Natural killer cell (primary cell): ENCODE results near the gene CPT1A. TPM values are rescaled to one million over a fixed set of nuclear protein-coding genes. Genes with fewer than 3 reads are reported as not detected.

Experiments
- ATAC-seq, 3 donors: fragments of 150-1000 bp in 2 of 3; fragments of 200-7000 bp in 1 of 3; cut with Tn5 transposase; 1 replicate in 1 of 3; 2 replicates in 2 of 3; pipeline ENCODE4 v1.10.0; 2021; ENCODE audit warnings: mild to moderate bottlenecking in 2 of 3, moderate library complexity in 2 of 3
- DNase-seq, 2 donors: peaks; one replicate each; pipeline versions ENCODE4 v3.0.0 to v3.0.0-alpha.2; 2013 to 2021; ENCODE audit warnings: mixed read lengths in 1 of 2
- H3K27ac ChIP-seq: one replicate; pipeline ENCODE4 v1.5.1; 2013; ENCODE audit warnings: mild to moderate bottlenecking, low read length
- H3K27me3 ChIP-seq: one replicate; pipeline ENCODE4 v1.6.1; 2013; ENCODE audit warnings: low read length; ENCODE audit not compliant: control insufficient read depth, insufficient read depth
- H3K36me3 ChIP-seq: one replicate; pipeline ENCODE4 v1.6.1; 2013; ENCODE audit warnings: low read length; ENCODE audit not compliant: control insufficient read depth, insufficient read depth
- H3K4me1 ChIP-seq: one replicate; pipeline ENCODE4 v1.6.1; 2013; ENCODE audit warnings: low read length; ENCODE audit not compliant: control insufficient read depth, insufficient read depth
- H3K4me3 ChIP-seq: one replicate; pipeline ENCODE4 v1.5.1; 2013; ENCODE audit warnings: low read length
- H3K9me3 ChIP-seq: one replicate; pipeline ENCODE4 v1.6.1; 2013; ENCODE audit warnings: low read length; ENCODE audit not compliant: control insufficient read depth, insufficient read depth
- H3K27ac Mint-ChIP-seq, 2 donors: one replicate each; pipeline ENCODE4 v1.8.0; 2022; ENCODE audit warnings: mild to moderate bottlenecking in 2 of 2, mixed read lengths in 2 of 2, moderate library complexity in 1 of 2
- H3K27me3 Mint-ChIP-seq, 2 donors: one replicate each; pipeline ENCODE4 v1.8.0; 2022; ENCODE audit warnings: low read depth in 2 of 2, mixed read lengths in 2 of 2
- H3K36me3 Mint-ChIP-seq: one replicate; pipeline ENCODE4 v1.8.0; 2022; ENCODE audit warnings: mixed read lengths
- H3K4me1 Mint-ChIP-seq, 2 donors: one replicate each; pipeline ENCODE4 v1.8.0; 2022; ENCODE audit warnings: mixed read lengths in 2 of 2
- H3K4me3 Mint-ChIP-seq: one replicate; pipeline ENCODE4 v1.8.0; 2022; ENCODE audit warnings: mild to moderate bottlenecking, moderate library complexity, mixed read lengths
- H3K9me3 Mint-ChIP-seq, 2 donors: one replicate each; pipeline ENCODE4 v1.8.0; 2022; ENCODE audit warnings: mixed read lengths in 2 of 2
- CTCF ChIP-seq: fragments of 200-600 bp; IDR thresholded peaks from one replicate; pipeline ENCODE4 v1.8.0; 2022; ENCODE audit warnings: antibody characterized with exemption
- WGBS: methylation state at CpG from one replicate; pipeline ENCODE4 v1.1.7; 2013; ENCODE audit warnings: missing lambda C conversion rate; ENCODE audit not compliant: insufficient coverage; 5-methylcytosine and 5-hydroxymethylcytosine counted together
- intact Hi-C: fragments of 100-400 bp; cut with micrococcal nuclease; formaldehyde crosslinking; loops from one replicate; pipeline ENCODE4 v1.14.2; 2022
- total RNA-seq, 4 donors: library from RNA; stranded (reverse); fragments of 120-200 nt in 1 of 4; gene quantifications; one replicate each; pipeline versions ENCODE4 v1.2.3 to v1.2.4, GENCODE V29; 2013 to 2022

Gene CPT1A
- total RNA-seq, 3 donors from 2014 or later (not counting 1 experiment from before 2014, with no cell fraction given) = 70.3 to 129 (median 100) TPM

GRCh38 chr11:68743539-68743938 is 98.2 kb downstream of the CPT1A start:
- H3K4me1 Mint-ChIP-seq = no peaks in the 10 kb centered on the region
- Histone ChIP-seq H3K27ac (no peak overlapping the region), H3K9me3 (no peaks in the 10 kb centered on the region), H3K4me1 (no peaks in the 10 kb centered on the region), H3K4me3 (no peak overlapping the region), H3K36me3 (no peaks in the 10 kb centered on the region), H3K27me3 (no peaks in the 10 kb centered on the region)
- no peaks in the 10 kb centered on the region for H3K36me3 Mint-ChIP-seq
- intact Hi-C loops = no loop called here
- ATAC-seq = no peak
- TF ChIP-seq CTCF = no peak
- DNase-seq = no peak
- H3K27me3 Mint-ChIP-seq = no peaks in the 10 kb centered on the region
- 92% methylated on average over 2 of the region's 3 CpGs for WGBS
- no peaks in the 10 kb centered on the region for H3K9me3 Mint-ChIP-seq
- H3K4me3 Mint-ChIP-seq = no peak overlapping the region
- no peak overlapping the region for H3K27ac Mint-ChIP-seq

GRCh38 chr11:68741463-68741862 is 100.3 kb downstream of the CPT1A start:
- Mint-ChIP-seq H3K27me3 (no peaks in the 10 kb centered on the region), H3K9me3 (no peaks in the 10 kb centered on the region), H3K27ac (no peak overlapping the region), H3K36me3 (no peaks in the 10 kb centered on the region), H3K4me1 (no peaks in the 10 kb centered on the region), H3K4me3 (no peak overlapping the region)
- 95% methylated on average over 6 of the region's 7 CpGs for WGBS
- TF ChIP-seq CTCF = no peak
- H3K27ac ChIP-seq = no peak overlapping the region
- no peaks in the 10 kb centered on the region for H3K4me1 ChIP-seq
- ATAC-seq (no peak), DNase-seq (no peak)
- intact Hi-C loops = no loop called here
- H3K4me3 ChIP-seq = no peak overlapping the region
- H3K9me3 ChIP-seq = no peaks in the 10 kb centered on the region
- no peaks in the 10 kb centered on the region for H3K36me3 ChIP-seq
- H3K27me3 ChIP-seq = no peaks in the 10 kb centered on the region

GRCh38 chr11:68735646-68736045 is 106.1 kb downstream of the CPT1A start:
- H3K36me3 Mint-ChIP-seq = no peaks in the 10 kb centered on the region
- WGBS = 94% methylated on average over 6 of the region's 6 CpGs
- no peak overlapping the region for H3K27ac Mint-ChIP-seq
- no peaks in the 10 kb centered on the region for H3K9me3 Mint-ChIP-seq
- Histone ChIP-seq H3K36me3 (no peaks in the 10 kb centered on the region), H3K27me3 (no peaks in the 10 kb centered on the region), H3K27ac (no peak overlapping the region), H3K9me3 (no peaks in the 10 kb centered on the region), H3K4me1 (no peaks in the 10 kb centered on the region), H3K4me3 (no peak overlapping the region)
- ATAC-seq (peak in 1 of 3 donors; percentile 43), DNase-seq (no peak)
- no peak overlapping the region for H3K4me3 Mint-ChIP-seq
- intact Hi-C loops = no loop called here
- TF ChIP-seq CTCF = no peak
- H3K4me1 Mint-ChIP-seq = no peaks in the 10 kb centered on the region
- H3K27me3 Mint-ChIP-seq = peaks cover 0 to 3% of the 10 kb centered on the region in 2 donors

- no peaks in the 10 kb centered on the region for H3K4me1 ChIP-seq
- H3K27me3 ChIP-seq = no peaks in the 10 kb centered on the region
- intact Hi-C loops = no loop called here
- TF ChIP-seq CTCF = no peak
- DNase-seq (no peak), ATAC-seq (no peak)
- Mint-ChIP-seq H3K4me1 (no peaks in the 10 kb centered on the region), H3K9me3 (no peaks in the 10 kb centered on the region), H3K4me3 (no peak overlapping the region), H3K27me3 (peaks cover 0 to 3% of the 10 kb centered on the region in 2 donors), H3K27ac (no peak overlapping the region), H3K36me3 (no peaks in the 10 kb centered on the region)
- no peaks in the 10 kb centered on the region for H3K9me3 ChIP-seq
- no peak overlapping the region for H3K4me3 ChIP-seq
- H3K36me3 ChIP-seq = no peaks in the 10 kb centered on the region
- 72% methylated on average over 6 of the region's 6 CpGs for WGBS
- H3K27ac ChIP-seq = no peak overlapping the region
Observed at GRCh38 chr11:68735125-68735524, 106.6 kb downstream of the CPT1A start.
